PFSK-1 (cell line): Measurements from ENCODE around the gene CACNA1D.

Experiments used
- FOXP2 ChIP-seq: optimal IDR thresholded peaks from 2 replicates; pipeline ENCODE3; 2011; ENCODE audit warnings: borderline replicate concordance, control low read depth, inconsistent platforms; ENCODE audit not compliant: insufficient read depth; ENCODE audit errors: extremely low read length, extremely low read depth
- POLR2AphosphoS5 ChIP-seq: IDR thresholded peaks from 2 replicates; pipeline ENCODE4 v1.6.1; 2012; ENCODE audit warnings: low read depth, mild to moderate bottlenecking, control low read depth, low read length, moderate library complexity
- REST ChIP-seq, 2 experiments: IDR thresholded peaks; 2 replicates each; pipeline versions ENCODE4 v1.6.1 to v1.8.0; 2011 to 2012; ENCODE audit warnings: low read depth in 2 of 2, low read length in 2 of 2, control low read depth in 1 of 2, inconsistent platforms in 1 of 2, mild to moderate bottlenecking in 1 of 2, moderate library complexity in 1 of 2; ENCODE audit not compliant: insufficient read depth in 1 of 2
- SIN3A ChIP-seq: IDR thresholded peaks from 2 replicates; pipeline ENCODE4 v1.6.1; 2012; ENCODE audit warnings: mild to moderate bottlenecking, low read length, moderate library complexity, borderline replicate concordance; ENCODE audit not compliant: insufficient read depth
- TAF1 ChIP-seq: IDR thresholded peaks from 2 replicates; pipeline ENCODE4 v1.6.1; 2012; ENCODE audit warnings: low read length, control low read depth, borderline replicate concordance; ENCODE audit not compliant: insufficient read depth

The CACNA1D gene

GRCh38 chr3:53545310-53545995, 51.0 kb downstream of the CACNA1D start:
- TF ChIP-seq TAF1 (no peak), POLR2AphosphoS5 (no peak), FOXP2 (no peak), REST (IDR thresholded peaks at IDR 0.05; ENCODE audit: insufficient read depth in 1 of 2, low read depth in 2 of 2, low read length in 2 of 2) (no peak), SIN3A (no peak)

GRCh38 chr3:53545996-53546359, 51.6 kb downstream of the CACNA1D start:
- TF ChIP-seq TAF1 = no peak

- no peak for TF ChIP-seq FOXP2
- no peak for TF ChIP-seq POLR2AphosphoS5
- no peak for TF ChIP-seq TAF1
- TF ChIP-seq REST (IDR thresholded peaks at IDR 0.05; ENCODE audit: insufficient read depth in 1 of 2, low read depth in 2 of 2, low read length in 2 of 2) = no peak
- TF ChIP-seq SIN3A = no peak
Observed at GRCh38 chr3:53547327-53547726, 52.9 kb downstream of the CACNA1D start.

- no peak for TF ChIP-seq SIN3A
- TF ChIP-seq FOXP2 = no peak
Observed at GRCh38 chr3:53550005-53550620, 55.7 kb downstream of the CACNA1D start.

GRCh38 chr3:53551324-53551723, 56.9 kb downstream of the CACNA1D start:
- TF ChIP-seq REST (IDR thresholded peaks at IDR 0.05; ENCODE audit: insufficient read depth in 1 of 2, low read depth in 2 of 2, low read length in 2 of 2) (no peak), POLR2AphosphoS5 (no peak), TAF1 (no peak), SIN3A (no peak), FOXP2 (no peak)

- no peak for TF ChIP-seq POLR2AphosphoS5
- TF ChIP-seq SIN3A = no peak
- no peak for TF ChIP-seq REST (IDR thresholded peaks at IDR 0.05; ENCODE audit: insufficient read depth in 1 of 2, low read depth in 2 of 2, low read length in 2 of 2)
- no peak for TF ChIP-seq FOXP2
- no peak for TF ChIP-seq TAF1
Observed at GRCh38 chr3:53552730-53553129, 58.3 kb downstream of the CACNA1D start.
